Thymus (tissue), 11 donors: ENCODE results near the gene NEMP2. TPM values are rescaled to one million over a fixed set of nuclear protein-coding genes. Genes with fewer than 3 reads are reported as not detected.

Experiments used
- DNase-seq, 9 donors: peaks; one replicate each; pipeline ENCODE4 v3.0.0-alpha.2; 2013; ENCODE audit warnings: low spot score in 9 of 9, low read depth in 6 of 9, missing footprints in 1 of 9
- H3K27ac ChIP-seq, 2 donors: one replicate each; pipeline ENCODE4 v1.5.1; 2013; ENCODE audit warnings: control low read depth in 1 of 2, low read depth in 1 of 2, low read length in 1 of 2, mild to moderate bottlenecking in 1 of 2, moderate library complexity in 1 of 2
- H3K27me3 ChIP-seq, 2 donors: one replicate each; pipeline ENCODE4 v1.5.1; 2013; ENCODE audit warnings: low read length in 1 of 2; ENCODE audit not compliant: control insufficient read depth in 2 of 2, insufficient read depth in 1 of 2
- H3K36me3 ChIP-seq, 2 donors: one replicate each; pipeline ENCODE4 v1.5.1; 2013; ENCODE audit warnings: low read length in 1 of 2, mild to moderate bottlenecking in 1 of 2, moderate library complexity in 1 of 2; ENCODE audit not compliant: control insufficient read depth in 2 of 2, insufficient read depth in 2 of 2
- H3K4me1 ChIP-seq, 2 donors: one replicate each; pipeline ENCODE4 v1.5.1; 2013; ENCODE audit warnings: low read length in 2 of 2; ENCODE audit not compliant: control insufficient read depth in 2 of 2, insufficient read depth in 2 of 2
- H3K4me3 ChIP-seq, 2 donors: one replicate each; pipeline ENCODE4 v1.5.1; 2013; ENCODE audit warnings: low read length in 2 of 2, control low read depth in 1 of 2, mild to moderate bottlenecking in 1 of 2
- H3K9me3 ChIP-seq, 2 donors: one replicate each; pipeline ENCODE4 v1.5.1; 2013; ENCODE audit warnings: low read length in 1 of 2, mild to moderate bottlenecking in 1 of 2; ENCODE audit not compliant: control insufficient read depth in 2 of 2, insufficient read depth in 1 of 2
- WGBS: extraction: QIAGEN DNeasy Blood & Tissue Kit; methylation state at CpG from one replicate; pipeline ENCODE4 v1.1.7; 2013; 5-methylcytosine and 5-hydroxymethylcytosine counted together
- polyA plus RNA-seq: library from polyadenylated mRNA; stranded (reverse); fragments of 200-250 nt; gene quantifications from one replicate; pipeline ENCODE4 v1.2.3, GENCODE V29; 2013
- total RNA-seq: library from RNA; stranded (reverse); fragments of 120-200 nt; gene quantifications from one replicate; pipeline ENCODE4 v1.2.4, GENCODE V29; 2013
- donor health status: healthy.

The NEMP2 gene
- total and polyA plus RNA-seq, 2 donors: 1.9 to 10.2 TPM

- no peak for DNase-seq
- H3K27ac ChIP-seq: no peak overlapping the region
- H3K4me1 ChIP-seq: no peaks in the 10 kb centered on the region
- 67% methylated on average over 2 of the region's 2 CpGs for WGBS
- H3K36me3 ChIP-seq: peaks cover 34 to 66% of the 10 kb centered on the region in 2 donors
- no peaks in the 10 kb centered on the region for H3K27me3 ChIP-seq
- no peaks in the 10 kb centered on the region for H3K9me3 ChIP-seq
- no peak overlapping the region for H3K4me3 ChIP-seq
Measured at GRCh38 chr2:190506666-190507065, 27.9 kb downstream of the NEMP2 start.

- 94% methylated on average over 1 of the region's 1 CpG for WGBS
- H3K27me3 ChIP-seq: no peaks in the 10 kb centered on the region
- no peaks in the 10 kb centered on the region for H3K9me3 ChIP-seq
- H3K4me1 ChIP-seq: no peaks in the 10 kb centered on the region
- no peak overlapping the region for H3K27ac ChIP-seq
- no peak for DNase-seq
- H3K36me3 ChIP-seq: peaks cover 37 to 69% of the 10 kb centered on the region in 2 donors
- no peak overlapping the region for H3K4me3 ChIP-seq
Measured at GRCh38 chr2:190505696-190506095, 28.8 kb downstream of the NEMP2 start.

GRCh38 chr2:190504912-190505311, 29.6 kb downstream of the NEMP2 start:
- Histone ChIP-seq H3K36me3 (peaks cover 42 to 68% of the 10 kb centered on the region in 2 donors), H3K27me3 (no peaks in the 10 kb centered on the region), H3K27ac (no peak overlapping the region), H3K4me1 (no peaks in the 10 kb centered on the region), H3K9me3 (no peaks in the 10 kb centered on the region), H3K4me3 (no peak overlapping the region)
- over 99% methylated on average over 3 of the region's 3 CpGs for WGBS
- DNase-seq: no peak

DNA sequence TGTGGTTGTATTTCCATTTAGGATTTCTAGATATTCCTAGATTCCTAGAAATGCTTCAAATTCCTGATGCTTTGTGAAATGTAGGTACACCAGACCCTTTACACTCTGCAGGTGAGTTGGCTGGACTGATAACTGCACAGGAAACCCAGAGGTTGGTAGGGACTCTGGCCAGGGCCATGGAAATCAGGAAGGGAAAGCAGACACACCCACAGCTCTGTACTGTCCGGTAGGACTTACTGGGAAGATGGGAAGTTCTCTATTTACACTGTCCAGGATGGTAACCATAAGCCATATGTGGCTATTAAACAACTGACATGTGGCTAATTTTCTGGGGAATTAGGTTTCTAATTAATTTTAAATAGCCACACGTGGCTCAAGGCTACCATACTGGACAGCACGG, 31.4 kb downstream of the NEMP2 start:
- H3K27ac ChIP-seq: no peak overlapping the region
- H3K4me1 ChIP-seq: no peaks in the 10 kb centered on the region
- H3K36me3 ChIP-seq: peaks cover 33 to 67% of the 10 kb centered on the region in 2 donors
- DNase-seq: no peak
- H3K9me3 ChIP-seq: no peaks in the 10 kb centered on the region
- no peaks in the 10 kb centered on the region for H3K27me3 ChIP-seq
- 98% methylated on average over 3 of the region's 3 CpGs for WGBS
- no peak overlapping the region for H3K4me3 ChIP-seq

GRCh38 chr2:190501702-190502407, 32.7 kb downstream of the NEMP2 start:
- DNase-seq: no peak
- Histone ChIP-seq H3K27ac (no peak overlapping the region), H3K9me3 (no peaks in the 10 kb centered on the region), H3K27me3 (no peaks in the 10 kb centered on the region), H3K4me3 (no peak overlapping the region), H3K4me1 (no peaks in the 10 kb centered on the region), H3K36me3 (peaks cover 33 to 73% of the 10 kb centered on the region in 2 donors)
- 94% methylated on average over 3 of the region's 3 CpGs for WGBS

- no peaks in the 10 kb centered on the region for H3K27me3 ChIP-seq
- peaks cover 33 to 69% of the 10 kb centered on the region in 2 donors for H3K36me3 ChIP-seq
- H3K4me1 ChIP-seq: no peaks in the 10 kb centered on the region
- no peak for DNase-seq
- no peak overlapping the region for H3K27ac ChIP-seq
- WGBS: 97% methylated on average over 5 of the region's 5 CpGs
- H3K4me3 ChIP-seq: no peak overlapping the region
- H3K9me3 ChIP-seq: no peaks in the 10 kb centered on the region
Measured at GRCh38 chr2:190501231-190501630, 33.3 kb downstream of the NEMP2 start.

DNA sequence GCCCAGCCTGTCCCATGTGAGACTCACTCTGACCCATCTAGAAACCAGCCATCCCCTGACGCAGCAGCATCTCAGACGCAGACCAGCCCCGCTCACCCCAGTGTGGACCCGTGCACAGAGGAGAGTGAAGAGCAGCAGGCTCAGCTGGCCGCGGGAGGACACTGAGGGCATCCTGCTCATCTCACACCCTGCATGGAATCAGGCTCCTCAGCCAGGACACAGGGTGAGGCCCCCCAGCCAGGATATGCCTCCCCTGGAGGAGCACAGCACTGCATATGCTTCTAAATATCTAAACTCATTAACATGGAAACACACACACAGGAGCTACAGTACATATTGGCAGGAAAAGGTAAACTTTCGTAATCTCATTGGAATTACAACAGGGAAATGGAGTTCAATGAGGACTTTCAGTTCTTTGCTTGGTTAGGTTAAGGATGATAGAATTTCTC, 34.4 kb downstream of the NEMP2 start:
- H3K4me1 ChIP-seq: no peaks in the 10 kb centered on the region
- peaks cover 33 to 62% of the 10 kb centered on the region in 2 donors for H3K36me3 ChIP-seq
- H3K4me3 ChIP-seq: no peak overlapping the region
- DNase-seq: no peak
- H3K27ac ChIP-seq: no peak overlapping the region
- H3K27me3 ChIP-seq: no peaks in the 10 kb centered on the region
- H3K9me3 ChIP-seq: no peaks in the 10 kb centered on the region
- WGBS: 97% methylated on average over 7 of the region's 7 CpGs

- Histone ChIP-seq H3K4me3 (no peak overlapping the region), H3K27me3 (no peaks in the 10 kb centered on the region), H3K27ac (no peak overlapping the region), H3K9me3 (no peaks in the 10 kb centered on the region), H3K36me3 (peaks cover 29 to 61% of the 10 kb centered on the region in 2 donors), H3K4me1 (no peaks in the 10 kb centered on the region)
- WGBS: 98% methylated on average over 1 of the region's 1 CpG
- DNase-seq: no peak
Measured at GRCh38 chr2:190499273-190499672, 35.2 kb downstream of the NEMP2 start.

- Histone ChIP-seq H3K4me1 (no peaks in the 10 kb centered on the region), H3K36me3 (peaks cover 12 to 42% of the 10 kb centered on the region in 2 donors), H3K9me3 (no peaks in the 10 kb centered on the region), H3K27ac (no peak overlapping the region), H3K4me3 (no peak overlapping the region), H3K27me3 (no peaks in the 10 kb centered on the region)
- DNase-seq: no peak
- WGBS: 99% methylated on average over 4 of the region's 4 CpGs
Measured at GRCh38 chr2:190497428-190497827, 37.1 kb downstream of the NEMP2 start.
